Fibroblast of skin of back (primary cell): ENCODE results near the gene ELOVL6.
"Not testable (repeated sequence)": the region's sequence is repeated elsewhere in the genome, so short reads cannot be mapped to it uniquely, and the experiment has no call there.

ENCODE experiments used
- DNase-seq: peaks from one replicate; pipeline ENCODE4 v3.0.0-alpha.2; 2013

The ELOVL6 gene

GRCh38 chr4:110073053-110073845, 125.2 kb downstream of the ELOVL6 start:
- DNase-seq = no peak

- DNase-seq = no peak
Observed at GRCh38 chr4:110071466-110071865, 126.9 kb downstream of the ELOVL6 start.

GRCh38 chr4:110068248-110068647, 130.2 kb downstream of the ELOVL6 start:
- no peak for DNase-seq

- DNase-seq = no peak
Observed at GRCh38 chr4:110064934-110065333, 133.5 kb downstream of the ELOVL6 start.

- DNase-seq = no peak
Observed at GRCh38 chr4:110064295-110064694, 134.1 kb downstream of the ELOVL6 start.

GRCh38 chr4:110062166-110062565, 136.2 kb downstream of the ELOVL6 start:
- no peak for DNase-seq

GRCh38 chr4:110061076-110061475, 137.3 kb downstream of the ELOVL6 start:
- no peak for DNase-seq

GRCh38 chr4:110059556-110060191, 138.7 kb downstream of the ELOVL6 start:
- DNase-seq = peak; percentile 31

GRCh38 chr4:110058677-110059076, 139.7 kb downstream of the ELOVL6 start:
- DNase-seq = no peak

GRCh38 chr4:110055158-110055768, 143.2 kb downstream of the ELOVL6 start:
- peak; percentile 67 for DNase-seq

GRCh38 chr4:110049951-110050925, 148.2 kb downstream of the ELOVL6 start:
- peak; percentile 39 for DNase-seq

- no peak for DNase-seq
Observed at GRCh38 chr4:110046588-110047049, 151.8 kb downstream of the ELOVL6 start.

GRCh38 chr4:110042545-110043517, 155.6 kb downstream of the ELOVL6 start:
- peak; percentile 77 for DNase-seq

GRCh38 chr4:110041735-110042134, 156.7 kb downstream of the ELOVL6 start:
- no peak for DNase-seq

- DNase-seq = not testable (repeated sequence)
Observed at GRCh38 chr4:110039164-110039563, 159.3 kb downstream of the ELOVL6 start.

GRCh38 chr4:110034026-110034393, 164.4 kb downstream of the ELOVL6 start:
- no peak for DNase-seq

GRCh38 chr4:110033355-110034025, 164.9 kb downstream of the ELOVL6 start:
- no peak for DNase-seq

GRCh38 chr4:110032603-110033002, 165.8 kb downstream of the ELOVL6 start:
- no peak for DNase-seq

GRCh38 chr4:110025718-110026117, 172.7 kb downstream of the ELOVL6 start:
- DNase-seq = no peak

GRCh38 chr4:110025056-110025455, 173.4 kb downstream of the ELOVL6 start:
- no peak for DNase-seq

GRCh38 chr4:110022457-110022856, 176.0 kb downstream of the ELOVL6 start:
- DNase-seq = no peak
